Measurements from ENCODE around the gene SOX9. TPM values are rescaled to one million over a fixed set of nuclear protein-coding genes. Genes with fewer than 3 reads are reported as not detected.

Gene SOX9
- polyA plus RNA-seq (2011; rRNA removed) (6.7 and 8.0 TPM in 2 replicates), polyA plus RNA-seq (2017; fragmentation: RNase III; extraction: RNeasy Plus Mini Kit Qiagen cat#74134 plus additional on column Dnase treatment) (9.6 to 14.5 TPM (median 12.3 TPM) in 3 replicates), polyA minus RNA-seq (2011; rRNA and poly(A)+ RNA removed) (5.9 and 7.0 TPM in 2 replicates)
- polyA plus RNA-seq (2012; cell fraction: cytosol; rRNA removed), result 5.1 and 7.5 TPM in 2 replicates
- polyA plus RNA-seq (2012; cell fraction: nucleus; rRNA removed), result 16.9 and 18.6 TPM in 2 replicates

DNA sequence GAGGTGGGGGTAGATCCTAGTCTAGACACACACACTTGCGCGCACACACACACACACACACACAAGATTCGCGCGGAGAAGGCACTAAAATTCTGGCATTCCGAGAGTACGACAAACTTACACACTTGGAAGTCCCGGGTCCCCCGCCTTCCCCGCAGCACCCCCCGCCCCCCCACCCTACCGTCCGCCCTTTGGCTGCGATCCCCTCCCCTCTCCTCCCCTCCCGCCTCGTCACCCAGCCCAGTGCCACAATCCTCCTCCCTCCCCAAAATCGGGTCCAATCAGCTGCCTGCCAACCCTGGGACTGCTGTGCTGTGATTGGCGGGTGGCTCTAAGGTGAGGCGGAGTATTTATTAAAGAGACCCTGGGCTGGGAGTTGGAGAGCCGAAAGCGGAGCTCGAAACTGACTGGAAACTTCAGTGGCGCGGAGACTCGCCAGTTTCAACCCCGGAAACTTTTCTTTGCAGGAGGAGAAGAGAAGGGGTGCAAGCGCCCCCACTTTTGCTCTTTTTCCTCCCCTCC, at the start of gene SOX9:
Gene SOX9, plus strand, starts transcription at position 379 of the 522 bp plus-strand sequence. CDS start 372 bp downstream, outside the sequence.
- ChIA-PET CTCF (interaction anchor here (0.6 to 5.3 kb wide), 21 partner anchors 11 to 1995 kb away, joined by 3 to 47 read pairs (median 3); no protein-coding TSS in a partner anchor), POLR2A (interaction anchor here (0.5 to 1.9 kb wide), 31 partner anchors 15 to 1481 kb away, joined by 3 to 11 read pairs (median 5); no protein-coding TSS in a partner anchor)
- peaks cover 42% of the 10 kb centered on the region for H3K4me1 ChIP-seq
- ATAC-seq (peak; percentile 88 to 96), FAIRE-seq (no peak), DNase-seq (ENCODE audit: low read depth in 1 of 2, low spot score in 1 of 2) (peak; percentile 96 to 100)
- peak within 1 kb of the TSS; percentile 96 for H3K4me2 ChIP-seq
- peak within 1 kb of the TSS; percentile 81 to 90 for H3K27ac ChIP-seq
- TF ChIP-seq POLR2A (IDR thresholded peaks at IDR 0.05; ENCODE audit: low read length), result peak; percentile 94
- TF ChIP-seq JUN (IDR thresholded peaks at IDR 0.05), result peak; percentile 50 to 60; a peak in 2 of 5 replicates
- TF ChIP-seq, protein P1, sequence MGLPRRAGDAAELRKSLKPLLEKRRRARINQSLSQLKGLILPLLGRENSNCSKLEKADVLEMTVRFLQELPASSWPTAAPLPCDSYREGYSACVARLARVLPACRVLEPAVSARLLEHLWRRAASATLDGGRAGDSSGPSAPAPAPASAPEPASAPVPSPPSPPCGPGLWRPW (IDR thresholded peaks at IDR 0.05), result no peak
- TF ChIP-seq, protein P2, sequence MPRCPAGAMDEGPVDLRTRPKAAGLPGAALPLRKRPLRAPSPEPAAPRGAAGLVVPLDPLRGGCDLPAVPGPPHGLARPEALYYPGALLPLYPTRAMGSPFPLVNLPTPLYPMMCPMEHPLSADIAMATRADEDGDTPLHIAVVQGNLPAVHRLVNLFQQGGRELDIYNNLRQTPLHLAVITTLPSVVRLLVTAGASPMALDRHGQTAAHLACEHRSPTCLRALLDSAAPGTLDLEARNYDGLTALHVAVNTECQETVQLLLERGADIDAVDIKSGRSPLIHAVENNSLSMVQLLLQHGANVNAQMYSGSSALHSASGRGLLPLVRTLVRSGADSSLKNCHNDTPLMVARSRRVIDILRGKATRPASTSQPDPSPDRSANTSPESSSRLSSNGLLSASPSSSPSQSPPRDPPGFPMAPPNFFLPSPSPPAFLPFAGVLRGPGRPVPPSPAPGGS (IDR thresholded peaks at IDR 0.05), result peak; percentile 95
- peak in 1 of 2 experiments; percentile 16; a peak in 2 of 5 replicates for TF ChIP-seq RAD21 (conservative IDR thresholded peaks at IDR 0.05 in 1 of 2, IDR thresholded peaks at IDR 0.05 in 1 of 2)
- TF ChIP-seq SMC3 (IDR thresholded peaks at IDR 0.05), result peak; percentile 19; the same call in 1 of the 3 replicates
- TF ChIP-seq, protein P3, sequence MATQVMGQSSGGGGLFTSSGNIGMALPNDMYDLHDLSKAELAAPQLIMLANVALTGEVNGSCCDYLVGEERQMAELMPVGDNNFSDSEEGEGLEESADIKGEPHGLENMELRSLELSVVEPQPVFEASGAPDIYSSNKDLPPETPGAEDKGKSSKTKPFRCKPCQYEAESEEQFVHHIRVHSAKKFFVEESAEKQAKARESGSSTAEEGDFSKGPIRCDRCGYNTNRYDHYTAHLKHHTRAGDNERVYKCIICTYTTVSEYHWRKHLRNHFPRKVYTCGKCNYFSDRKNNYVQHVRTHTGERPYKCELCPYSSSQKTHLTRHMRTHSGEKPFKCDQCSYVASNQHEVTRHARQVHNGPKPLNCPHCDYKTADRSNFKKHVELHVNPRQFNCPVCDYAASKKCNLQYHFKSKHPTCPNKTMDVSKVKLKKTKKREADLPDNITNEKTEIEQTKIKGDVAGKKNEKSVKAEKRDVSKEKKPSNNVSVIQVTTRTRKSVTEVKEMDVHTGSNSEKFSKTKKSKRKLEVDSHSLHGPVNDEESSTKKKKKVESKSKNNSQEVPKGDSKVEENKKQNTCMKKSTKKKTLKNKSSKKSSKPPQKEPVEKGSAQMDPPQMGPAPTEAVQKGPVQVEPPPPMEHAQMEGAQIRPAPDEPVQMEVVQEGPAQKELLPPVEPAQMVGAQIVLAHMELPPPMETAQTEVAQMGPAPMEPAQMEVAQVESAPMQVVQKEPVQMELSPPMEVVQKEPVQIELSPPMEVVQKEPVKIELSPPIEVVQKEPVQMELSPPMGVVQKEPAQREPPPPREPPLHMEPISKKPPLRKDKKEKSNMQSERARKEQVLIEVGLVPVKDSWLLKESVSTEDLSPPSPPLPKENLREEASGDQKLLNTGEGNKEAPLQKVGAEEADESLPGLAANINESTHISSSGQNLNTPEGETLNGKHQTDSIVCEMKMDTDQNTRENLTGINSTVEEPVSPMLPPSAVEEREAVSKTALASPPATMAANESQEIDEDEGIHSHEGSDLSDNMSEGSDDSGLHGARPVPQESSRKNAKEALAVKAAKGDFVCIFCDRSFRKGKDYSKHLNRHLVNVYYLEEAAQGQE (IDR thresholded peaks at IDR 0.05), result no peak
- WGBS (ENCODE audit: missing lambda C conversion rate), result under 1% methylated on average over 19 of the region's 27 CpGs
- H3K9me3 ChIP-seq, result no peaks in the 10 kb centered on the region
- peak within 1 kb of the TSS; percentile 82 for H3K4me3 ChIP-seq

DNA sequence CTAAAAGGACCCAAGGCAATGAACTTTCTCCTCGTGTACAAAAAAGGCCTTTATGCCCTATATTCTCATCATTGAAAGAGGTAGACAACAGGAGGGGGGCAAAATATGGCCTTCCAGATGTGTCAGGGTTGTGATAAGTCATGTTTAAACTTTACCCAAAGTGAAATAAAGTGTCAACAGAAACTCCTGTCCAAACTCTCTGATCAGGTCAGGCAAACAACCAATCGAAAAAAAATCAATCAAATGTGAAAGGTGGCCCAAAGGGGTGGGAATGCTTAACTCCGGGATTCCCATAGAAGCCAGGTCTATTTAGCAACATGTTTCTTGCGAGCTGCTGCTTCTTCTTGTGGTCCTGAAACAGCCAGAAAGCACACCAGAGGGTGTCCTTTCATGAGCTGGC, 49.5 kb upstream of the SOX9 start:
- H3K9me3 ChIP-seq, result no peaks in the 10 kb centered on the region
- no peak overlapping the region for H3K4me2 ChIP-seq
- 18% methylated on average over 4 of the region's 4 CpGs for WGBS (ENCODE audit: missing lambda C conversion rate)
- CTCF ChIA-PET, result no interaction called here
- no peak overlapping the region for H3K27ac ChIP-seq
- no peak overlapping the region for H3K4me3 ChIP-seq
- no peaks in the 10 kb centered on the region for H3K4me1 ChIP-seq
- DNase-seq (ENCODE audit: low read depth in 1 of 2, low spot score in 1 of 2), result no peak
- TF ChIP-seq PHF8 (IDR thresholded peaks at IDR 0.05; ENCODE audit: borderline replicate concordance, low read depth) (no peak), CBX8 (IDR thresholded peaks at IDR 0.05) (0 out of 2 replicates have a peak, but pooled peaks have one; percentile 38), HDAC2 (IDR thresholded peaks at IDR 0.05) (no peak), SREBF2 (IDR thresholded peaks at IDR 0.05) (no peak), ZSCAN20 (CRISPR knock-in tag; IDR thresholded peaks at IDR 0.05) (no peak)
- FAIRE-seq, result no peak
- ATAC-seq, result no peak
- POLR2A ChIA-PET, result no interaction called here

DNA sequence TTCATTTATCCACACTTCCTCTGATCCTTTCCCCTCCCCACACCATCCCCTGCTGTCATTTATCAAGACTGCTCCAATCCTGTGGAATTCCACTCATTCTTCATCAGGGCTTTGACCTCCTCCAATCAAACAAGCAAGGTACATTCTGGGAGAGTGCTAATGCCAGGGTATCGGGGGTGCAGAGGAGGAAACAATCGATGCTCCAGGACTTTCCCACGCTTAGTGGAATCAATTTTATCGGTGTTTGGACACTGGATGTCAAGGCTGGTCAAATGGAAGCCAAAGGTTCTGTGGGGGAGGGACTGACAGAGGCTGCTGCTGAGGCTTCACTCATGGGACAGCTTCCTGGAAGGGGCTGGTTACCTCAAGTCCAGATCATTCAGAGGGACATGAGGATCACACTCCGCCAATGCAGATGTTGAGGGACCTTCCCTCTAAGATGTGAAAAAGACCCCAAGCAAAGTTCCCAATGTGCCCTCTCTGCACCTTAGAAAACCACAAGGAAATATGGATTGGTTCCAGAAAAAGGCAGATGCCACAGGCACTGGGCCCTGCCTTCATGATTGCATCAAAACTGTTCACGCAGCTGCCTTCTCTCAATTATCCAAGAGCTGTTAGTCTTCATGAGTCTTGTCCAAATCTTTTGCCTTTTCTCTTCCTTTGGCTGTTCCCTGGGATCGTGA, 44.7 kb upstream of the SOX9 start:
- POLR2A ChIA-PET, result no interaction called here
- no peak overlapping the region for H3K4me2 ChIP-seq
- H3K9me3 ChIP-seq, result no peaks in the 10 kb centered on the region
- FAIRE-seq (no peak), ATAC-seq (no peak), DNase-seq (ENCODE audit: low read depth in 1 of 2, low spot score in 1 of 2) (no peak)
- H3K27ac ChIP-seq, result no peak overlapping the region
- H3K4me3 ChIP-seq, result no peak overlapping the region
- H3K4me1 ChIP-seq, result no peaks in the 10 kb centered on the region
- CTCF ChIA-PET, result interaction anchor here (0.7 to 1.4 kb wide), 4 partner anchors 19 to 1309 kb away, joined by 3 to 6 read pairs (median 4); no protein-coding TSS in a partner anchor
- TF ChIP-seq FOSB (CRISPR knock-in tag; IDR thresholded peaks at IDR 0.05) (no peak), PHF8 (IDR thresholded peaks at IDR 0.05; ENCODE audit: borderline replicate concordance, low read depth) (no peak), ZC3H11A (IDR thresholded peaks at IDR 0.05) (no peak)
- 38% methylated on average over 7 of the region's 7 CpGs for WGBS (ENCODE audit: missing lambda C conversion rate)

All from A549 (cell line).